GM12878 (cell line): ENCODE results near the gene ANAPC16. TPM values are rescaled to one million over a fixed set of nuclear protein-coding genes. Genes with fewer than 3 reads are reported as not detected.

Experiments used
- CHD1 ChIP-seq: IDR thresholded peaks from 2 replicates; pipeline ENCODE4 v1.6.1; 2012; ENCODE audit warnings: low read depth, low read length, improper control_type of control experiment
- CTCF ChIP-seq, 3 experiments: IDR thresholded peaks in 2 of 3; conservative IDR thresholded peaks in 1 of 3; 2 replicates each; pipeline ENCODE4 v1.5.1; 2011; ENCODE audit warnings: low read depth in 3 of 3, low read length in 3 of 3, mild to moderate bottlenecking in 3 of 3, control low read depth in 2 of 3, moderate library complexity in 2 of 3, inconsistent platforms in 1 of 3, mixed read lengths in 1 of 3; ENCODE audit not compliant: control insufficient read depth in 2 of 3, insufficient read depth in 1 of 3; ENCODE audit errors: extremely low read depth in 1 of 3
- EZH2 ChIP-seq: IDR thresholded peaks from 2 replicates; pipeline ENCODE4 v1.6.1; 2012; ENCODE audit warnings: low read depth, mild to moderate bottlenecking, control low read depth, inconsistent platforms, low read length, borderline replicate concordance; ENCODE audit not compliant: control insufficient read depth
- FOS ChIP-seq: IDR thresholded peaks from 3 replicates; pipeline ENCODE4 v1.6.1; 2011; ENCODE audit warnings: borderline replicate concordance; ENCODE audit not compliant: insufficient read length; ENCODE audit errors: extremely low read depth
- HSF1 ChIP-seq: fragments of 150-350 bp; IDR thresholded peaks from 2 replicates; pipeline ENCODE4 v1.6.1; 2014; ENCODE audit warnings: mild to moderate bottlenecking, low read depth, low read length
- KDM1A ChIP-seq: fragments of 200-600 bp; sonication (generic); IDR thresholded peaks from 2 replicates; pipeline ENCODE4 v1.6.1; 2016; ENCODE audit warnings: borderline replicate concordance
- MLLT1 ChIP-seq: fragments of 450-650 bp; IDR thresholded peaks from 2 replicates; pipeline ENCODE4 v1.6.1; 2016; ENCODE audit warnings: mild to moderate bottlenecking
- NBN ChIP-seq: fragments of 450-650 bp; IDR thresholded peaks from 2 replicates; pipeline ENCODE4 v1.6.1; 2016
- NR2F1 ChIP-seq: fragments of 450-650 bp; conservative IDR thresholded peaks from 2 replicates; pipeline ENCODE4 v1.6.1; 2017; ENCODE audit warnings: mild to moderate bottlenecking
- PKNOX1 ChIP-seq: fragments of 450-650 bp; IDR thresholded peaks from 2 replicates; pipeline ENCODE4 v1.6.1; 2016; ENCODE audit warnings: mild to moderate bottlenecking
- RCOR1 ChIP-seq: conservative IDR thresholded peaks from 2 replicates; pipeline ENCODE4 v1.6.1; 2012; ENCODE audit warnings: low read depth, low read length, improper control_type of control experiment
- RELB ChIP-seq: fragments of 450-650 bp; IDR thresholded peaks from 2 replicates; pipeline ENCODE4 v1.6.1; 2017; ENCODE audit warnings: low read depth, mild to moderate bottlenecking, moderate library complexity
- RFX5 ChIP-seq: IDR thresholded peaks from 2 replicates; pipeline ENCODE4 v1.6.1; 2011; ENCODE audit warnings: low read depth, low read length, improper control_type of control experiment
- RUNX3 ChIP-seq: IDR thresholded peaks from 2 replicates; pipeline ENCODE4 v1.6.1; 2012; ENCODE audit warnings: low read length, inconsistent platforms
- SMARCA5 ChIP-seq: fragments of 450-650 bp; IDR thresholded peaks from 2 replicates; pipeline ENCODE4 v1.6.1; 2017; ENCODE audit warnings: mild to moderate bottlenecking
- SP1 ChIP-seq: IDR thresholded peaks from one replicate; pipeline ENCODE4 v1.6.1; 2011; ENCODE audit warnings: low read depth, low read length
- STAT3 ChIP-seq: IDR thresholded peaks from 2 replicates; pipeline ENCODE4 v1.6.1; 2011; ENCODE audit warnings: low read depth, low read length, improper control_type of control experiment
- TAF1 ChIP-seq: IDR thresholded peaks from 2 replicates; pipeline ENCODE4 v1.6.1; 2011; ENCODE audit warnings: mild to moderate bottlenecking, low read depth, low read length, borderline replicate concordance
- TARDBP ChIP-seq: IDR thresholded peaks from 2 replicates; pipeline ENCODE4 v1.6.1; 2016; ENCODE audit warnings: borderline replicate concordance
- TCF7 ChIP-seq: IDR thresholded peaks from 2 replicates; pipeline ENCODE4 v1.6.1; 2014; ENCODE audit warnings: antibody characterized with exemption, borderline replicate concordance
- YY1 ChIP-seq: IDR thresholded peaks from 2 replicates; pipeline ENCODE4 v1.6.1; 2011; ENCODE audit warnings: low read depth, mild to moderate bottlenecking, low read length
- ZBTB33 ChIP-seq: fragments of 450-650 bp; IDR thresholded peaks from 2 replicates; pipeline ENCODE4 v1.6.1; 2017; ENCODE audit warnings: mild to moderate bottlenecking
- polyA plus RNA-seq, 11 experiments: library from polyadenylated mRNA; depleted of rRNA in 4 of 11; unstranded in 6 of 11; stranded (reverse) in 5 of 11; fragments of >200 nt; fragmentation: Nextera tagmentation in 4 of 11; fragmentation: Illumina TruSeq in 1 of 11; extraction: Ambion mirVana in 4 of 11; extraction: Trizol in 1 of 11; gene quantifications; 1 replicate in 1 of 11; 2 replicates in 10 of 11; pipeline versions ENCODE4 v1.2.1 to v1.2.3, GENCODE V29; 2011 to 2016; ENCODE audit warnings: inconsistent platforms in 2 of 11, missing spikeins in 2 of 11, low read depth in 1 of 11
- total RNA-seq, 4 experiments: library from RNA; depleted of rRNA in 3 of 4; stranded (reverse); fragments of >200 nt in 3 of 4; fragmentation: Illumina TruSeq in 1 of 4; extraction: Trizol in 1 of 4; gene quantifications; 2 replicates each; pipeline versions ENCODE4 v1.2.1 to v1.2.3, GENCODE V29; 2013 to 2021

The ANAPC16 gene
- total and polyA plus RNA-seq, 10 of the 15 experiments (the other 5 are each of a cell fraction or from before 2014, with no cell fraction given): 66.9 to 208 (median 134) TPM

- TF ChIP-seq NR2F1: peak; percentile 55
- peak; percentile 2 for TF ChIP-seq RUNX3
- 0 out of 2 replicates have a peak, but pooled peaks have one; percentile 8 for TF ChIP-seq RELB
- TF ChIP-seq CHD1: no peak
- TF ChIP-seq TAF1: no peak
- no peak for TF ChIP-seq RCOR1
- TF ChIP-seq MLLT1: peak; percentile 80
- TF ChIP-seq KDM1A: no peak
- no peak for TF ChIP-seq EZH2
- no peak for TF ChIP-seq PKNOX1
- TF ChIP-seq RFX5: no peak
- no peak for TF ChIP-seq ZBTB33
- TF ChIP-seq TCF7: no peak
- TF ChIP-seq SMARCA5: no peak
- TF ChIP-seq CTCF (IDR thresholded peaks at IDR 0.05 in 2 of 3, conservative IDR thresholded peaks at IDR 0.05 in 1 of 3; ENCODE audit: control insufficient read depth in 2 of 3, extremely low read depth in 1 of 3, insufficient read depth in 1 of 3, low read depth in 3 of 3, low read length in 3 of 3): no peak
- TF ChIP-seq FOS: no peak
- no peak for TF ChIP-seq TARDBP
- no peak for TF ChIP-seq HSF1
- TF ChIP-seq NBN: no peak
- no peak for TF ChIP-seq STAT3
- no peak for TF ChIP-seq SP1
- no peak for TF ChIP-seq YY1
Observed at GRCh38 chr10:72275351-72276012, 59.7 kb downstream of the ANAPC16 start (continued).
